SK-N-SH treated with all-trans-retinoic acid at 6 μM for 48 hours (cell line): ENCODE results near the gene GDF7.

Source experiments
- ATAC-seq: fragments of 200-7000 bp; cut with Tn5 transposase; 3 replicates; pipeline ENCODE4 v1.9.1; 2020; ENCODE audit warnings: mild to moderate bottlenecking, moderate library complexity
- ARNTL ChIP-seq: fragments of 450-650 bp; formaldehyde crosslinking; IDR thresholded peaks from 2 replicates; pipeline ENCODE4 v1.5.0; 2020; ENCODE audit warnings: low read depth, mild to moderate bottlenecking, moderate library complexity, borderline replicate concordance
- BACH2 ChIP-seq: fragments of 250-450 bp; sonication (Bioruptor Pico); IDR thresholded peaks from 2 replicates; pipeline ENCODE4 v1.9.0; 2021; ENCODE audit warnings: mild to moderate bottlenecking, borderline replicate concordance
- CSDC2 ChIP-seq: fragments of 250-450 bp; sonication (Bioruptor Pico); IDR thresholded peaks from 2 replicates; pipeline ENCODE4 v1.5.0; 2020; ENCODE audit warnings: mild to moderate bottlenecking, moderate library complexity
- ESRRG ChIP-seq: fragments of 250-450 bp; sonication (Bioruptor Pico); IDR thresholded peaks from 2 replicates; pipeline ENCODE4 v1.6.1; 2021; ENCODE audit warnings: mild to moderate bottlenecking
- GLIS3 ChIP-seq: fragments of 250-450 bp; sonication (Bioruptor Pico); IDR thresholded peaks from 2 replicates; pipeline ENCODE4 v1.5.0; 2020; ENCODE audit warnings: mild to moderate bottlenecking, moderate library complexity
- ISL1 ChIP-seq: fragments of 250-450 bp; sonication (Bioruptor Pico); IDR thresholded peaks from 2 replicates; pipeline ENCODE4 v2.1.2; 2022; ENCODE audit warnings: mild to moderate bottlenecking, moderate library complexity
- OSR1 ChIP-seq: fragments of 250-450 bp; sonication (Bioruptor Pico); IDR thresholded peaks from 2 replicates; pipeline ENCODE4 v1.8.0; 2022; ENCODE audit warnings: moderate library complexity, mild to moderate bottlenecking, inconsistent platforms
- PPARA ChIP-seq: fragments of 250-450 bp; sonication (Bioruptor Pico); IDR thresholded peaks from 2 replicates; pipeline ENCODE4 v1.5.0; 2020; ENCODE audit warnings: mild to moderate bottlenecking, borderline replicate concordance
- RARB ChIP-seq: fragments of 250-450 bp; sonication (Bioruptor Pico); IDR thresholded peaks from 2 replicates; pipeline ENCODE4 v1.8.0; 2021; ENCODE audit warnings: mild to moderate bottlenecking, moderate library complexity
- SNAI2 ChIP-seq: fragments of 250-450 bp; sonication (Bioruptor Pico); IDR thresholded peaks from 2 replicates; pipeline ENCODE4 v1.5.0; 2020; ENCODE audit warnings: mild to moderate bottlenecking, moderate library complexity
- TCF4 ChIP-seq: fragments of 250-450 bp; sonication (Bioruptor Pico); IDR thresholded peaks from 2 replicates; pipeline ENCODE4 v1.8.0; 2021; ENCODE audit warnings: mild to moderate bottlenecking, moderate library complexity, borderline replicate concordance
- TOX ChIP-seq: fragments of 250-450 bp; sonication (Bioruptor Pico); IDR thresholded peaks from 2 replicates; pipeline ENCODE4 v1.8.0; 2021; ENCODE audit warnings: mild to moderate bottlenecking, moderate library complexity, borderline replicate concordance
- ZC3H10 ChIP-seq: fragments of 250-450 bp; sonication (Bioruptor Pico); IDR thresholded peaks from 2 replicates; pipeline ENCODE4 v1.5.1; 2021; ENCODE audit warnings: mild to moderate bottlenecking, moderate library complexity
- ZFP3 ChIP-seq: fragments of 250-450 bp; sonication (Bioruptor Pico); IDR thresholded peaks from 2 replicates; pipeline ENCODE4 v1.5.0; 2020; ENCODE audit warnings: mild to moderate bottlenecking, moderate library complexity
- ZFP30 ChIP-seq: fragments of 450-650 bp; formaldehyde crosslinking; IDR thresholded peaks from 2 replicates; pipeline ENCODE4 v1.5.0; 2022; ENCODE audit warnings: mild to moderate bottlenecking, moderate library complexity
- ZNF565 ChIP-seq: fragments of 450-650 bp; formaldehyde crosslinking; conservative IDR thresholded peaks from 2 replicates; pipeline ENCODE4 v1.5.0; 2020; ENCODE audit warnings: low read depth, mild to moderate bottlenecking, moderate library complexity
- ZNF70 ChIP-seq: fragments of 450-650 bp; formaldehyde crosslinking; IDR thresholded peaks from 2 replicates; pipeline ENCODE4 v1.5.0; 2020; ENCODE audit warnings: mild to moderate bottlenecking, moderate library complexity
- ZNF8 ChIP-seq: fragments of 450-650 bp; formaldehyde crosslinking; IDR thresholded peaks from 2 replicates; pipeline ENCODE4 v1.5.0; 2020; ENCODE audit warnings: mild to moderate bottlenecking, moderate library complexity
- TF ChIP-seq, protein P1 (sequence below): fragments of 250-450 bp; sonication (Bioruptor Pico); IDR thresholded peaks from 2 replicates; pipeline ENCODE4 v1.5.0; 2020; ENCODE audit warnings: mild to moderate bottlenecking, moderate library complexity
- TF ChIP-seq, protein P2 (sequence below): fragments of 250-450 bp; sonication (Bioruptor Pico); IDR thresholded peaks from 2 replicates; pipeline ENCODE4 v1.5.1; 2021; ENCODE audit warnings: mild to moderate bottlenecking, moderate library complexity
- TF ChIP-seq, protein P3 (sequence below): fragments of 250-450 bp; sonication (Bioruptor Pico); IDR thresholded peaks from 2 replicates; pipeline ENCODE4 v1.8.0; 2021; ENCODE audit warnings: low read depth, mild to moderate bottlenecking, moderate library complexity, borderline replicate concordance
- TF ChIP-seq, protein P4 (sequence below): fragments of 250-450 bp; sonication (Bioruptor Pico); IDR thresholded peaks from 2 replicates; pipeline ENCODE4 v1.8.0; 2020; ENCODE audit warnings: mild to moderate bottlenecking, moderate library complexity, borderline replicate concordance
- TF ChIP-seq, protein P5 (sequence below): fragments of 250-450 bp; sonication (Bioruptor Pico); IDR thresholded peaks from 2 replicates; pipeline ENCODE4 v1.5.1; 2020; ENCODE audit warnings: low read depth, mild to moderate bottlenecking, moderate library complexity

GDF7 gene

DNA sequence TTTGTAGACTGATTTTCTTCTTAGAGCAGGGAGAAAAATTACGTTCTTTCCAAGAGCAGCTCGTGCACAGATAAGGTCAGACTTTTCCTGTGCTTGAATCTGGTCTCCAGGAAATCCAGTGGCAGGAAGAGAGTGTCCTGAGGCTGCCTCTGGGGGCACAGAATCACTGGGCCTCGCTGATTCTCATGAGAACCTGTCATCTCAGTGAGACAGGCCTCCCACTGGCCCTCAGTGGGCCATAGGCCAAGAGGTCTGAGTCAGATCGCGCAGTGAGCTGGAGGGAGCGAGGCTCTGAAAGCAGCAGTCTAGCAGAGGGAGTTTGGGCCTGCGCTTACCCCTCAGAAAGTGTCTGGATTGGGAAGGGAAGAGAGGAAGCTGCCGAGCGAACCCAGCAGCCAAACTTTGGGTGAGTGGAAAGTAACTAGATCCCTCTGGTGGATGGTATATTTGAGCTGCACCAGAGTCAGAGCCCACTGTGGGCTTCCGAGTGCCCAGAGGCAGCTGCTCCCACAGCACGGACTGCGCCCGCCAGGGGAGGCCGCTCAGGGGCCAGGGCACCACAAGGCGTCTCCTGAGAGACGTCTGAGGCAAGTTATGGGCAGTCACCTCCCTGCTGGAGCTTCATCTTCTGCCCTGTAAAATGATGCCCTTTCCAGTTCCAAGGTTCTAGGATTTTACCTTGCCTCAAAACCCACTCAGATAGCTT, 8.2 kb downstream of the GDF7 start:
- ATAC-seq = peak; percentile 89
- TF ChIP-seq, protein P1, sequence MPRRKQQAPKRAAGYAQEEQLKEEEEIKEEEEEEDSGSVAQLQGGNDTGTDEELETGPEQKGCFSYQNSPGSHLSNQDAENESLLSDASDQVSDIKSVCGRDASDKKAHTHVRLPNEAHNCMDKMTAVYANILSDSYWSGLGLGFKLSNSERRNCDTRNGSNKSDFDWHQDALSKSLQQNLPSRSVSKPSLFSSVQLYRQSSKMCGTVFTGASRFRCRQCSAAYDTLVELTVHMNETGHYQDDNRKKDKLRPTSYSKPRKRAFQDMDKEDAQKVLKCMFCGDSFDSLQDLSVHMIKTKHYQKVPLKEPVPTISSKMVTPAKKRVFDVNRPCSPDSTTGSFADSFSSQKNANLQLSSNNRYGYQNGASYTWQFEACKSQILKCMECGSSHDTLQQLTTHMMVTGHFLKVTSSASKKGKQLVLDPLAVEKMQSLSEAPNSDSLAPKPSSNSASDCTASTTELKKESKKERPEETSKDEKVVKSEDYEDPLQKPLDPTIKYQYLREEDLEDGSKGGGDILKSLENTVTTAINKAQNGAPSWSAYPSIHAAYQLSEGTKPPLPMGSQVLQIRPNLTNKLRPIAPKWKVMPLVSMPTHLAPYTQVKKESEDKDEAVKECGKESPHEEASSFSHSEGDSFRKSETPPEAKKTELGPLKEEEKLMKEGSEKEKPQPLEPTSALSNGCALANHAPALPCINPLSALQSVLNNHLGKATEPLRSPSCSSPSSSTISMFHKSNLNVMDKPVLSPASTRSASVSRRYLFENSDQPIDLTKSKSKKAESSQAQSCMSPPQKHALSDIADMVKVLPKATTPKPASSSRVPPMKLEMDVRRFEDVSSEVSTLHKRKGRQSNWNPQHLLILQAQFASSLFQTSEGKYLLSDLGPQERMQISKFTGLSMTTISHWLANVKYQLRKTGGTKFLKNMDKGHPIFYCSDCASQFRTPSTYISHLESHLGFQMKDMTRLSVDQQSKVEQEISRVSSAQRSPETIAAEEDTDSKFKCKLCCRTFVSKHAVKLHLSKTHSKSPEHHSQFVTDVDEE = no peak
- peak; percentile 63; the same call in 1 of the 2 replicates for TF ChIP-seq ZFP3 (CRISPR knock-in tag)
- no peak for TF ChIP-seq ZC3H10
- TF ChIP-seq ISL1 (CRISPR knock-in tag) = 0 out of 2 replicates have a peak, but pooled peaks have one; percentile 13
- no peak for TF ChIP-seq GLIS3 (CRISPR knock-in tag)
- TF ChIP-seq ARNTL (CRISPR knock-in tag) = no peak
- TF ChIP-seq, protein P2, sequence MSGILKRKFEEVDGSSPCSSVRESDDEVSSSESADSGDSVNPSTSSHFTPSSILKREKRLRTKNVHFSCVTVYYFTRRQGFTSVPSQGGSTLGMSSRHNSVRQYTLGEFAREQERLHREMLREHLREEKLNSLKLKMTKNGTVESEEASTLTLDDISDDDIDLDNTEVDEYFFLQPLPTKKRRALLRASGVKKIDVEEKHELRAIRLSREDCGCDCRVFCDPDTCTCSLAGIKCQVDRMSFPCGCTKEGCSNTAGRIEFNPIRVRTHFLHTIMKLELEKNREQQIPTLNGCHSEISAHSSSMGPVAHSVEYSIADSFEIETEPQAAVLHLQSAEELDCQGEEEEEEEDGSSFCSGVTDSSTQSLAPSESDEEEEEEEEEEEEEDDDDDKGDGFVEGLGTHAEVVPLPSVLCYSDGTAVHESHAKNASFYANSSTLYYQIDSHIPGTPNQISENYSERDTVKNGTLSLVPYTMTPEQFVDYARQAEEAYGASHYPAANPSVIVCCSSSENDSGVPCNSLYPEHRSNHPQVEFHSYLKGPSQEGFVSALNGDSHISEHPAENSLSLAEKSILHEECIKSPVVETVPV (CRISPR knock-in tag) = no peak
- no peak for TF ChIP-seq OSR1 (CRISPR knock-in tag)
- no peak for TF ChIP-seq BACH2 (CRISPR knock-in tag)
- TF ChIP-seq ESRRG (CRISPR knock-in tag) = no peak
- no peak for TF ChIP-seq RARB
- TF ChIP-seq TCF4 = no peak
- no peak for TF ChIP-seq ZNF8 (CRISPR knock-in tag)
- TF ChIP-seq, protein P3, sequence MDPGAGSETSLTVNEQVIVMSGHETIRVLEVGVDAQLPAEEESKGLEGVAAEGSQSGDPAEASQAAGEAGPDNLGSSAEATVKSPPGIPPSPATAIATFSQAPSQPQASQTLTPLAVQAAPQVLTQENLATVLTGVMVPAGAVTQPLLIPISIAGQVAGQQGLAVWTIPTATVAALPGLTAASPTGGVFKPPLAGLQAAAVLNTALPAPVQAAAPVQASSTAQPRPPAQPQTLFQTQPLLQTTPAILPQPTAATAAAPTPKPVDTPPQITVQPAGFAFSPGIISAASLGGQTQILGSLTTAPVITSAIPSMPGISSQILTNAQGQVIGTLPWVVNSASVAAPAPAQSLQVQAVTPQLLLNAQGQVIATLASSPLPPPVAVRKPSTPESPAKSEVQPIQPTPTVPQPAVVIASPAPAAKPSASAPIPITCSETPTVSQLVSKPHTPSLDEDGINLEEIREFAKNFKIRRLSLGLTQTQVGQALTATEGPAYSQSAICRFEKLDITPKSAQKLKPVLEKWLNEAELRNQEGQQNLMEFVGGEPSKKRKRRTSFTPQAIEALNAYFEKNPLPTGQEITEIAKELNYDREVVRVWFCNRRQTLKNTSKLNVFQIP (CRISPR knock-in tag) = no peak
- TF ChIP-seq ZNF70 (CRISPR knock-in tag) = no peak
- no peak for TF ChIP-seq ZNF565 (CRISPR knock-in tag)
- no peak for TF ChIP-seq ZFP30 (CRISPR knock-in tag)
- TF ChIP-seq, protein P4, sequence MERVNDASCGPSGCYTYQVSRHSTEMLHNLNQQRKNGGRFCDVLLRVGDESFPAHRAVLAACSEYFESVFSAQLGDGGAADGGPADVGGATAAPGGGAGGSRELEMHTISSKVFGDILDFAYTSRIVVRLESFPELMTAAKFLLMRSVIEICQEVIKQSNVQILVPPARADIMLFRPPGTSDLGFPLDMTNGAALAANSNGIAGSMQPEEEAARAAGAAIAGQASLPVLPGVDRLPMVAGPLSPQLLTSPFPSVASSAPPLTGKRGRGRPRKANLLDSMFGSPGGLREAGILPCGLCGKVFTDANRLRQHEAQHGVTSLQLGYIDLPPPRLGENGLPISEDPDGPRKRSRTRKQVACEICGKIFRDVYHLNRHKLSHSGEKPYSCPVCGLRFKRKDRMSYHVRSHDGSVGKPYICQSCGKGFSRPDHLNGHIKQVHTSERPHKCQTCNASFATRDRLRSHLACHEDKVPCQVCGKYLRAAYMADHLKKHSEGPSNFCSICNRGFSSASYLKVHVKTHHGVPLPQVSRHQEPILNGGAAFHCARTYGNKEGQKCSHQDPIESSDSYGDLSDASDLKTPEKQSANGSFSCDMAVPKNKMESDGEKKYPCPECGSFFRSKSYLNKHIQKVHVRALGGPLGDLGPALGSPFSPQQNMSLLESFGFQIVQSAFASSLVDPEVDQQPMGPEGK (CRISPR knock-in tag) = no peak
- TF ChIP-seq, protein P5, sequence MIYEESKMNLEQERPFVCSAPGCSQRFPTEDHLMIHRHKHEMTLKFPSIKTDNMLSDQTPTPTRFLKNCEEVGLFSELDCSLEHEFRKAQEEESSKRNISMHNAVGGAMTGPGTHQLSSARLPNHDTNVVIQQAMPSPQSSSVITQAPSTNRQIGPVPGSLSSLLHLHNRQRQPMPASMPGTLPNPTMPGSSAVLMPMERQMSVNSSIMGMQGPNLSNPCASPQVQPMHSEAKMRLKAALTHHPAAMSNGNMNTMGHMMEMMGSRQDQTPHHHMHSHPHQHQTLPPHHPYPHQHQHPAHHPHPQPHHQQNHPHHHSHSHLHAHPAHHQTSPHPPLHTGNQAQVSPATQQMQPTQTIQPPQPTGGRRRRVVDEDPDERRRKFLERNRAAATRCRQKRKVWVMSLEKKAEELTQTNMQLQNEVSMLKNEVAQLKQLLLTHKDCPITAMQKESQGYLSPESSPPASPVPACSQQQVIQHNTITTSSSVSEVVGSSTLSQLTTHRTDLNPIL (CRISPR knock-in tag) = no peak
- no peak for TF ChIP-seq PPARA
- no peak for TF ChIP-seq TOX (CRISPR knock-in tag)
- TF ChIP-seq SNAI2 = 0 out of 2 replicates have a peak, but pooled peaks have one; percentile 12
- TF ChIP-seq CSDC2 (CRISPR knock-in tag) = no peak

DNA sequence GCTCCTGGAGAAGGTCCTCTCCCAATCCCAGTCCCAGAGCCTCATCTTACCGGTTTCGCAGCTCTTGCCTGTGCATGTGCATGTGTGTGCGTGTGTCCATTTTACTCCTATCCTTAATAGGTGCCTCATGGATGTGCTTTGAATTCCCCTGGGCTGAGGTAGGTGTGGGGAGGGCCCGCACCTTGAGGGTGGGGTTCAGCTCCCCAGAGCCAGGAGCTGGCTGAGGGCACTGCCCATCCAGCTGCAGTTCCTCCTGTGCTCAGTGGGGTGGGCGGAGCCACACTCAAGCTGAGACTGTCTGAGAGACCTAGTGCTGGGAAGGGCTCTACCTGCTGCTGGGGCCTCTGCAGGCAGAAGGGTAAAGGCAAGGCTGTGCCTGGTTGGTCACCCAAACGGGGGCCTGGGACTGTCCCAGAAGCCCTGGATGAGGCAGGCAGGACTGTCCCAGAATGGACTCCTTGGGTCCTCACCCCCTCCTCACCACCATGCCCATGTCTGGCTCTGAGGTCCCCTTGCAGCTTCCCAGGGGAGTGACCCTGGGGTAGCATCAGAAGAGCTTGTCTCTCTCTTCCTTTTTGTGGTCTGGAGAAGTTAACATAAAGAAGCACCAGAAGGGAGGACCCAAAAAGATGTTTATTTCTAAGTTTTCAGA, 8.9 kb downstream of the GDF7 start:
- ATAC-seq = peak; percentile 76
- TF ChIP-seq, protein P3 (CRISPR knock-in tag) = no peak
- TF ChIP-seq PPARA (no peak), RARB (no peak), ESRRG (CRISPR knock-in tag) (no peak), TOX (CRISPR knock-in tag) (no peak), ZC3H10 (no peak), ISL1 (CRISPR knock-in tag) (no peak), ARNTL (CRISPR knock-in tag) (no peak)
- TF ChIP-seq, protein P5 (CRISPR knock-in tag) = no peak
- TF ChIP-seq, protein P2 (CRISPR knock-in tag) = no peak
